T-cell (primary cell): ENCODE results near the gene PLXNA3. TPM values are rescaled to one million over a fixed set of nuclear protein-coding genes. Genes with fewer than 3 reads are reported as not detected.

Experiments used
- ATAC-seq, 4 experiments: fragments of 200-7000 bp in 3 of 4; fragments of 150-1000 bp in 1 of 4; cut with Tn5 transposase; replicated peaks in 1 of 4; 1 replicate in 3 of 4; 2 replicates in 1 of 4; pipeline ENCODE4 v1.10.0; 2021; ENCODE audit warnings: moderate library complexity in 3 of 4, mild to moderate bottlenecking in 2 of 4, moderate number of reproducible peaks in 1 of 4
- CTCF ChIA-PET, 2 donors: fragments of 300-600 bp; sonication (Branson Sonifier 250); formaldehyde crosslinking; loops; one replicate each; lab custom pipeline; 2022; ENCODE audit warnings: antibody characterized with exemption in 2 of 2; lab: Charles Lee
- POLR2A ChIA-PET, 2 donors: fragments of 300-600 bp; sonication (Branson Sonifier 250); formaldehyde crosslinking; loops; one replicate each; lab custom pipeline; 2022; ENCODE audit warnings: antibody characterized with exemption in 2 of 2; lab: Charles Lee
- DNase-seq, 35 experiments: peaks; one replicate each; pipeline versions ENCODE4 v3.0.0 to v3.0.0-alpha.2; 2013 to 2023
- H3K27ac ChIP-seq: one replicate; pipeline ENCODE4 v1.5.1; 2013; ENCODE audit warnings: low read length
- H3K27me3 ChIP-seq, 2 experiments: replicated peaks in 1 of 2; 1 replicate in 1 of 2; 2 replicates in 1 of 2; pipeline versions ENCODE4 v1.6.1 to v1.7.0; 2013; ENCODE audit warnings: low read length in 1 of 2, mixed read lengths in 1 of 2; ENCODE audit not compliant: control insufficient read depth in 2 of 2, insufficient read depth in 2 of 2; ENCODE audit errors: extremely low read depth in 1 of 2
- H3K36me3 ChIP-seq, 2 donors: 1 replicate in 1 of 2; 2 replicates in 1 of 2; pipeline versions ENCODE4 v1.6.1 to v1.7.0; 2013; ENCODE audit warnings: low read length in 1 of 2; ENCODE audit not compliant: control insufficient read depth in 2 of 2, insufficient read depth in 1 of 2; ENCODE audit errors: extremely low read depth in 1 of 2
- H3K4me1 ChIP-seq, 2 experiments: 1 replicate in 1 of 2; 2 replicates in 1 of 2; pipeline versions ENCODE4 v1.6.1 to v1.7.0; 2013; ENCODE audit warnings: low read length in 2 of 2, mixed read lengths in 1 of 2; ENCODE audit not compliant: insufficient read depth in 2 of 2, control insufficient read depth in 1 of 2; ENCODE audit errors: extremely low read depth in 1 of 2
- H3K4me3 ChIP-seq, 2 donors: 1 replicate in 1 of 2; 2 replicates in 1 of 2; pipeline versions ENCODE4 v1.5.1 to v1.7.0; 2013; ENCODE audit warnings: mild to moderate bottlenecking in 2 of 2, low read length in 1 of 2, moderate library complexity in 1 of 2; ENCODE audit not compliant: control insufficient read depth in 1 of 2; ENCODE audit errors: extremely low read depth in 1 of 2
- H3K9me3 ChIP-seq: 2 replicates; pipeline ENCODE4 v1.7.0; 2013
- H3K27ac Mint-ChIP-seq, 2 donors: one replicate each; pipeline ENCODE4 v1.8.0; 2020 to 2021; ENCODE audit warnings: mild to moderate bottlenecking in 2 of 2, mixed read lengths in 2 of 2
- H3K27me3 Mint-ChIP-seq, 2 donors: one replicate each; pipeline ENCODE4 v1.8.0; 2021 to 2022; ENCODE audit warnings: mixed read lengths in 2 of 2
- H3K36me3 Mint-ChIP-seq: one replicate; pipeline ENCODE4 v1.8.0; 2021; ENCODE audit warnings: mixed read lengths
- H3K4me1 Mint-ChIP-seq, 3 donors: one replicate each; pipeline ENCODE4 v1.8.0; 2020 to 2022; ENCODE audit warnings: mixed read lengths in 3 of 3, mild to moderate bottlenecking in 1 of 3
- H3K4me3 Mint-ChIP-seq, 3 donors: one replicate each; pipeline ENCODE4 v1.8.0; 2020 to 2022; ENCODE audit warnings: mild to moderate bottlenecking in 3 of 3, mixed read lengths in 3 of 3, moderate library complexity in 3 of 3
- H3K9me3 Mint-ChIP-seq, 3 donors: one replicate each; pipeline ENCODE4 v1.8.0; 2020 to 2022; ENCODE audit warnings: mixed read lengths in 3 of 3
- WGBS: methylation state at CpG from one replicate; pipeline ENCODE4 v1.1.5; 2013; ENCODE audit warnings: missing lambda C conversion rate; ENCODE audit not compliant: insufficient coverage; 5-methylcytosine and 5-hydroxymethylcytosine counted together
- total RNA-seq, 35 experiments: library from RNA in 6 of 35; stranded (reverse) in 6 of 35; fragments of 120-200 nt in 1 of 35; gene quantifications; one replicate each; pipeline versions ENCODE4 v1.2.1 to v1.2.4 and lab custom pipeline; 2013 to 2026

The PLXNA3 gene
- total RNA-seq, 5 donors from 2014 or later (not counting 1 experiment from before 2014, with no cell fraction given) = 48.1 to 87.0 (median 72.9) TPM

DNA sequence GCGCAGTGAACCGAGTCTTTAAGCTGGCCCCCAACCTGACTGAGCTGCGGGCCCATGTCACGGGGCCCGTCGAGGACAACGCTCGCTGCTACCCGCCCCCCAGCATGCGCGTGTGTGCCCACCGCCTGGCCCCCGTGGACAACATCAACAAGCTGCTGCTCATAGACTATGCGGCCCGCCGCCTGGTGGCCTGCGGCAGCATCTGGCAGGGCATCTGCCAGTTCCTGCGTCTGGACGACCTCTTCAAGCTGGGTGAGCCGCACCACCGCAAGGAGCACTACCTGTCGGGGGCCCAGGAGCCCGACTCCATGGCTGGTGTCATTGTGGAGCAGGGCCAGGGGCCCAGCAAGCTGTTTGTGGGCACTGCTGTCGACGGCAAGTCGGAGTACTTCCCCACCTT lies 2.2 kb downstream of the PLXNA3 start:
- Histone ChIP-seq H3K9me3 (no peaks in the 10 kb centered on the region), H3K27ac (no peak overlapping the region), H3K4me3 (no peak overlapping the region), H3K27me3 (no peaks in the 10 kb centered on the region), H3K36me3 (peaks cover 3 to 16% of the 10 kb centered on the region in 2 donors), H3K4me1 (peaks cover 0 to 18% of the 10 kb centered on the region in 2 experiments)
- Mint-ChIP-seq H3K27me3 (no peaks in the 10 kb centered on the region), H3K4me1 (peaks cover 7 to 25% (median 14%) of the 10 kb centered on the region in 3 donors), H3K27ac (no peak overlapping the region), H3K36me3 (peaks cover 6% of the 10 kb centered on the region), H3K4me3 (peak overlapping the region; percentile 36 to 75 (median 43)), H3K9me3 (no peaks in the 10 kb centered on the region)
- no peak for ATAC-seq
- ChIA-PET CTCF (interaction anchor here in 1 of 2 donors (0.5 kb wide), 1 partner anchor 371 kb away, joined by 5 read pairs; no protein-coding TSS in a partner anchor), POLR2A (no interaction called here)
- DNase-seq = no peak
- 97% methylated on average over 18 of the region's 26 CpGs for WGBS

DNA sequence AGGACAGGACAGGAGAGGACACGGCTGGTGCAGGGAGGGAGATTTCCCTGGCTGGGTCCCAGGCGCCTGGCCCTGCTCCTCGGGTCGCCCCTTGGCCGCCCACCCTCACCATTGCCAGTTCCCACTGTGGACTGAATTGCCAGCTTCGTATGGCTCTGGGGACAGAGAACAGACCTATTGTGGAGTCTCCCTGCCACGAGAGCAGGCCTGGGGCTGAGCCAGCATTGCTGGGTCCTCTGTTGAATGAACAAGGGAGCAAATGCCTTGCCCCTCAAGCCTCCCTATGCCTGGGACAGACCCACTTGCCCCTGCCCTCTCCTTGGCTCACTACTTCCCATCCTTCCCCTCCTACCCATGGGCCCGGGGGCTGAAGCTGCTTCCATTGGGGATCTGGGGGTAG lies 4.3 kb downstream of the PLXNA3 start:
- no peak overlapping the region for H3K27ac Mint-ChIP-seq
- no peaks in the 10 kb centered on the region for H3K27me3 Mint-ChIP-seq
- Histone ChIP-seq H3K9me3 (no peaks in the 10 kb centered on the region), H3K36me3 (peaks cover 9 to 30% of the 10 kb centered on the region in 2 donors), H3K4me1 (peaks cover 0 to 14% of the 10 kb centered on the region in 2 experiments), H3K27me3 (no peaks in the 10 kb centered on the region), H3K4me3 (no peak overlapping the region), H3K27ac (no peak overlapping the region)
- 92% methylated on average over 4 of the region's 8 CpGs for WGBS
- no peaks in the 10 kb centered on the region for H3K9me3 Mint-ChIP-seq
- ChIA-PET POLR2A (no interaction called here), CTCF (no interaction called here)
- H3K4me3 Mint-ChIP-seq = no peak overlapping the region
- H3K36me3 Mint-ChIP-seq = peaks cover 6% of the 10 kb centered on the region
- ATAC-seq (no peak), DNase-seq (no peak)
- peaks cover 7 to 21% (median 11%) of the 10 kb centered on the region in 3 donors for H3K4me1 Mint-ChIP-seq

DNA sequence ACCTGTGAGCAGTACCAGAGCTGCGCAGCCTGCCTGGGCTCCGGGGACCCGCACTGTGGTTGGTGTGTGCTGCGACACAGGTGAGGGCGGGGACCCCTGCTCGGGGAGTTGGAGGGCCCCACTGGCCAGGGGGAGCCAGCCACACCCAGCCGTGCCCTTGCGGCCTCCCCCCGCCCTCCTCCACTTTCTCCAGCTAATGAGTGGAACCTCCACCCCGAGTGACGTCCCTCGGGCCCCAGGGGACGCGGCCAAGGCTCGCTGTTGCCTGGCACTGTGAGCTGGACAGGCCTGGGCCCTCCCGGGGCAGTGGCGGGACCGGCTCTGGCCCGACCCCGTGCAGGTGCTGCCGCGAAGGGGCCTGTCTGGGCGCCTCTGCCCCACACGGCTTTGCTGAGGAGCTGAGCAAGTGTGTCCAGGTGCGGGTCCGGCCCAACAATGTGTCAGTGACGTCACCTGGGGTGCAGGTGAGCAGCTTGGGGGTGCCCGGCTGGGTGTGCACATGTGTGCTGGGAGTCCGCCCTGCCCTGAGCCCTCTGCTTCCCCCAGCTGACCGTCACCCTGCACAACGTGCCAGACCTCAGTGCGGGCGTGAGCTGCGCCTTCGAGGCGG lies 5.6 kb downstream of the PLXNA3 start:
- no peaks in the 10 kb centered on the region for H3K9me3 Mint-ChIP-seq
- POLR2A ChIA-PET = no interaction called here
- WGBS = 98% methylated on average over 7 of the region's 36 CpGs
- H3K36me3 Mint-ChIP-seq = peaks cover 6% of the 10 kb centered on the region
- CTCF ChIA-PET = no interaction called here
- DNase-seq = no peak
- H3K9me3 ChIP-seq = no peaks in the 10 kb centered on the region
- no peak for ATAC-seq
- H3K4me1 Mint-ChIP-seq = peaks cover 7 to 20% (median 10%) of the 10 kb centered on the region in 3 donors
- peaks cover 9 to 42% of the 10 kb centered on the region in 2 donors for H3K36me3 ChIP-seq
- no peak overlapping the region for H3K27ac ChIP-seq
- H3K27ac Mint-ChIP-seq = no peak overlapping the region
- H3K4me3 Mint-ChIP-seq = no peak overlapping the region
- H3K27me3 Mint-ChIP-seq = no peaks in the 10 kb centered on the region
- peaks cover 0 to 12% of the 10 kb centered on the region in 2 experiments for H3K4me1 ChIP-seq
- no peaks in the 10 kb centered on the region for H3K27me3 ChIP-seq
- H3K4me3 ChIP-seq = no peak overlapping the region

DNA sequence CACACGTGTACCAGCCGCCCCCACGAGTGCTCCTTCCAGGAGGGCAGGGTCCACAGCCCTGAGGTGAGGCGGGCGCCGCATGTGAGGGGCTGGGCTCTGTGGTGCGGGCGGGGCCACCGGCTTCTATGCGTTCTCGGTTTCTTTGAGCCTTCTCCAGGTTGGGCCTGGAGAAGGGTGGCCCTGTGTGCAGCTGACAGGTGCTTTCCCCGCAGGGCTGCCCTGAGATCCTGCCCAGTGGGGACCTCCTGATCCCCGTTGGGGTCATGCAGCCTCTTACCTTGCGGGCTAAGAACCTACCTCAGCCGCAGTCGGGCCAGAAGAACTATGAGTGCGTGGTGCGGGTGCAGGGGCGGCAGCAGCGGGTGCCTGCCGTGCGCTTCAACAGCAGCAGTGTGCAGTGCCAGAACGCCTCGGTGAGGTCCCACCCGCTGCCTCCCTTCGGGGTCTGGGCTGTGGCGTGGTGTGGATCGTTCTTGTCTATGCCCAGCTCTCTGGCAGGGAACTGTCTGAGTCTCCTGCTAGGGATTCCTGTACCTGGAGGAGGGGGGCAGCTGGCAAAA lies 6.8 kb downstream of the PLXNA3 start:
- peaks cover 6% of the 10 kb centered on the region for H3K36me3 Mint-ChIP-seq
- Histone ChIP-seq H3K36me3 (peaks cover 9 to 46% of the 10 kb centered on the region in 2 donors), H3K4me3 (no peak overlapping the region), H3K27me3 (no peaks in the 10 kb centered on the region), H3K4me1 (peaks cover 0 to 4% of the 10 kb centered on the region in 2 experiments), H3K9me3 (no peaks in the 10 kb centered on the region), H3K27ac (no peak overlapping the region)
- DNase-seq (no peak), ATAC-seq (no peak)
- CTCF ChIA-PET = no interaction called here
- 94% methylated on average over 11 of the region's 28 CpGs for WGBS
- no peak overlapping the region for H3K27ac Mint-ChIP-seq
- no peaks in the 10 kb centered on the region for H3K9me3 Mint-ChIP-seq
- no peaks in the 10 kb centered on the region for H3K27me3 Mint-ChIP-seq
- H3K4me1 Mint-ChIP-seq = peaks cover 5 to 14% (median 7%) of the 10 kb centered on the region in 3 donors
- H3K4me3 Mint-ChIP-seq = no peak overlapping the region
- POLR2A ChIA-PET = no interaction called here

DNA sequence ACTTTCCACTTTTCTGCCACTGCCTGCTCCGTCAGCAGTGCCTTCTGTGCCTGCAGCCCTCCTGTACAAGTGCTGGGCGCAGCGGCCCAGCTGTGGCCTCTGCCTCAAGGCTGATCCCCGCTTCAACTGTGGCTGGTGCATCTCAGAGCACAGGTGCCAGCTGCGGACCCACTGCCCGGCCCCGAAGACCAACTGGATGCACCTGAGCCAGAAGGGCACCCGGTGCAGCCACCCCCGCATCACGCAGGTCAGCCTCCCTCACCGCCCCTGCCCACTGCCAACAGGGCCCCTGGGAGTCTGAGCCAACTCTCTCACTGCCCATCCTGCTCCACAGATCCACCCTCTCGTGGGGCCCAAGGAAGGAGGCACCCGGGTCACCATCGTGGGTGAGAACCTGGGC lies 7.5 kb downstream of the PLXNA3 start:
- DNase-seq (no peak), ATAC-seq (no peak)
- Mint-ChIP-seq H3K9me3 (no peaks in the 10 kb centered on the region), H3K4me1 (peaks cover 3 to 8% (median 7%) of the 10 kb centered on the region in 3 donors), H3K4me3 (no peak overlapping the region), H3K27ac (no peak overlapping the region), H3K27me3 (no peaks in the 10 kb centered on the region), H3K36me3 (peaks cover 6% of the 10 kb centered on the region)
- ChIA-PET CTCF (no interaction called here), POLR2A (no interaction called here)
- H3K36me3 ChIP-seq = peaks cover 9 to 53% of the 10 kb centered on the region in 2 donors
- no peaks in the 10 kb centered on the region for H3K4me1 ChIP-seq
- no peak overlapping the region for H3K27ac ChIP-seq
- H3K4me3 ChIP-seq = no peak overlapping the region
- H3K27me3 ChIP-seq = no peaks in the 10 kb centered on the region
- H3K9me3 ChIP-seq = no peaks in the 10 kb centered on the region
- WGBS = 97% methylated on average over 5 of the region's 14 CpGs

DNA sequence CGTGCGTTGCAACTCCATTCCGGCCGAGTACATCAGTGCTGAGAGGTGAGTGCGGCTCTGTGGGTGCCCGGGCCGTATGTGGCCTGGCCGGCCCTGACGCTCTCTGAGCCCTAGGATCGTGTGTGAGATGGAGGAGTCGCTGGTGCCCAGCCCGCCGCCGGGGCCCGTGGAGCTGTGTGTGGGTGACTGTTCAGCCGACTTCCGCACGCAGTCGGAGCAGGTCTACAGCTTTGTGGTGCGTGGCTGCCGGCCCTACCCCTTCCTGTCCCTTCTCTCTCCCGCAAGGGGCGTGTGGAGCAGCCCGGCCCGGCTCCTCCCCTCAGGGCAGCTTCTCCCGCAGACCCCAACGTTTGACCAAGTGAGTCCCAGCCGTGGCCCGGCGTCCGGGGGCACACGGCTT lies 8.0 kb downstream of the PLXNA3 start:
- H3K27ac Mint-ChIP-seq = no peak overlapping the region
- POLR2A ChIA-PET = no interaction called here
- no peak for ATAC-seq
- 100% methylated on average over 10 of the region's 32 CpGs for WGBS
- Histone ChIP-seq H3K27me3 (no peaks in the 10 kb centered on the region), H3K9me3 (no peaks in the 10 kb centered on the region), H3K27ac (no peak overlapping the region), H3K4me1 (no peaks in the 10 kb centered on the region), H3K4me3 (no peak overlapping the region), H3K36me3 (peaks cover 9 to 54% of the 10 kb centered on the region in 2 donors)
- DNase-seq = no peak
- CTCF ChIA-PET = no interaction called here
- H3K9me3 Mint-ChIP-seq = no peaks in the 10 kb centered on the region
- H3K4me1 Mint-ChIP-seq = peaks cover under 1 to 7% (median 5%) of the 10 kb centered on the region in 3 donors
- peaks cover 6% of the 10 kb centered on the region for H3K36me3 Mint-ChIP-seq
- H3K4me3 Mint-ChIP-seq = no peak overlapping the region
- H3K27me3 Mint-ChIP-seq = no peaks in the 10 kb centered on the region
